NCI-H526 (cell line): ENCODE measurements around the gene C22orf39.

Experiments used
- DNase-seq, 2 experiments: peaks; one replicate each; lab custom pipeline; 2025; lab: John Stamatoyannopoulos, UW

C22orf39 gene

GRCh38 chr22:19398652-19399051, 48.9 kb downstream of the C22orf39 start:
- no peak for DNase-seq

GRCh38 chr22:19398206-19398605, 49.3 kb downstream of the C22orf39 start:
- no peak for DNase-seq

GRCh38 chr22:19397734-19398104, 49.8 kb downstream of the C22orf39 start:
- no peak for DNase-seq

- DNase-seq, result no peak
Observed at GRCh38 chr22:19396934-19397733, 50.4 kb downstream of the C22orf39 start.

GRCh38 chr22:19396561-19396933, 51.0 kb downstream of the C22orf39 start:
- no peak for DNase-seq

GRCh38 chr22:19395276-19395675, 52.2 kb downstream of the C22orf39 start:
- DNase-seq, result no peak

GRCh38 chr22:19394274-19395050, 53.0 kb downstream of the C22orf39 start:
- no peak for DNase-seq

- no peak for DNase-seq
Observed at GRCh38 chr22:19393704-19394103, 53.8 kb downstream of the C22orf39 start.
